Neural progenitor cell (in vitro differentiated cells): ENCODE results near the gene SUPT3H. TPM values are rescaled to one million over a fixed set of nuclear protein-coding genes. Genes with fewer than 3 reads are reported as not detected.

Source experiments
- DNase-seq: peaks from one replicate; pipeline ENCODE4 v3.0.0-alpha.2; 2016; ENCODE audit warnings: low spot score
- H2AFZ ChIP-seq: fragments of 200-600 bp; sonication (generic); replicated peaks from 2 replicates; pipeline ENCODE4 v1.6.1; 2016; ENCODE audit warnings: antibody characterized with exemption
- H3F3A ChIP-seq: fragments of 200-600 bp; sonication (generic); 2 replicates; pipeline ENCODE4 v1.6.1; 2016; ENCODE audit warnings: antibody characterized with exemption, low read depth
- H3K27ac ChIP-seq: fragments of 200-600 bp; sonication (generic); 2 replicates; pipeline ENCODE4 v1.5.1; 2016; ENCODE audit warnings: mild to moderate bottlenecking
- H3K27me3 ChIP-seq: fragments of 200-600 bp; sonication (generic); 2 replicates; pipeline ENCODE4 v1.6.1; 2016; ENCODE audit warnings: mild to moderate bottlenecking, moderate library complexity
- H3K36me3 ChIP-seq: fragments of 200-600 bp; sonication (generic); 2 replicates; pipeline ENCODE4 v1.5.1; 2016
- H3K4me1 ChIP-seq: fragments of 200-600 bp; sonication (generic); 2 replicates; pipeline ENCODE4 v1.6.1; 2016; ENCODE audit warnings: mixed run types
- H3K4me2 ChIP-seq: fragments of 200-600 bp; sonication (generic); 2 replicates; pipeline ENCODE4 v1.6.1; 2016
- H3K4me3 ChIP-seq: fragments of 200-600 bp; sonication (generic); 2 replicates; pipeline ENCODE4 v1.5.1; 2016
- H3K79me2 ChIP-seq: fragments of 200-600 bp; sonication (generic); 2 replicates; pipeline ENCODE4 v1.6.1; 2016; ENCODE audit warnings: low read depth
- H3K9ac ChIP-seq: fragments of 200-600 bp; sonication (generic); 2 replicates; pipeline ENCODE4 v1.6.1; 2016
- H3K9me3 ChIP-seq: fragments of 200-600 bp; sonication (generic); 2 replicates; pipeline ENCODE4 v1.5.1; 2016; ENCODE audit warnings: low read depth
- H4K20me1 ChIP-seq: fragments of 200-600 bp; sonication (generic); 2 replicates; pipeline ENCODE4 v1.6.1; 2016; ENCODE audit warnings: low read depth
- H3K27ac Mint-ChIP-seq: 3 replicates; pipeline ENCODE4 v1.8.0; 2021; ENCODE audit warnings: mixed read lengths
- H3K27me3 Mint-ChIP-seq: 2 replicates; pipeline ENCODE4 v1.8.0; 2022; ENCODE audit warnings: low read depth, mild to moderate bottlenecking, inconsistent platforms, moderate library complexity, mixed read lengths; ENCODE audit not compliant: insufficient read depth
- H3K36me3 Mint-ChIP-seq: 3 replicates; pipeline ENCODE4 v1.8.0; 2021; ENCODE audit warnings: mixed read lengths
- H3K4me1 Mint-ChIP-seq: 3 replicates; pipeline ENCODE4 v1.8.0; 2021; ENCODE audit warnings: mixed read lengths
- H3K4me3 Mint-ChIP-seq: 3 replicates; pipeline ENCODE4 v1.8.0; 2021; ENCODE audit warnings: mild to moderate bottlenecking, moderate library complexity, mixed read lengths
- H3K9me3 Mint-ChIP-seq: 3 replicates; pipeline ENCODE4 v1.8.0; 2020; ENCODE audit warnings: mixed read lengths
- CTCF ChIP-seq: fragments of 200-600 bp; sonication (generic); IDR thresholded peaks from 2 replicates; pipeline ENCODE4 v1.5.1; 2017; ENCODE audit warnings: antibody characterized with exemption, mild to moderate bottlenecking
- EZH2 ChIP-seq: fragments of 200-600 bp; sonication (generic); IDR thresholded peaks from 2 replicates; pipeline ENCODE4 v1.6.1; 2017; ENCODE audit warnings: antibody characterized with exemption, mild to moderate bottlenecking, moderate library complexity
- EZH2phosphoT487 ChIP-seq: fragments of 200-600 bp; sonication (generic); IDR thresholded peaks from 2 replicates; pipeline ENCODE4 v1.6.1; 2017; ENCODE audit warnings: antibody characterized with exemption
- total RNA-seq: library from RNA; depleted of rRNA; stranded (reverse); fragments of >200 nt; gene quantifications from 2 replicates; pipeline ENCODE4 v1.2.3, GENCODE V29; 2015; ENCODE audit warnings: low replicate concordance

SUPT3H gene
- total RNA-seq, 1 donor from 2014 or later: 16.3 TPM

- H3K27ac Mint-ChIP-seq: no peak overlapping the region
- no peak overlapping the region for H3K4me3 ChIP-seq
Observed at GRCh38 chr6:44942201-44942600, 435.5 kb downstream of the SUPT3H start.

GRCh38 chr6:44940367-44940766 is 437.4 kb downstream of the SUPT3H start:
- no peaks in the 10 kb centered on the region for H4K20me1 ChIP-seq
- no peaks in the 10 kb centered on the region for H3K27me3 ChIP-seq
- no peak overlapping the region for H3K4me2 ChIP-seq
- no peak overlapping the region for H3K27ac Mint-ChIP-seq
- no peak overlapping the region for H3K4me3 Mint-ChIP-seq
- no peak overlapping the region for H3K4me3 ChIP-seq
- no peak overlapping the region for H3K27ac ChIP-seq
- no peak overlapping the region for H3K9ac ChIP-seq
- no peaks in the 10 kb centered on the region for H3K27me3 Mint-ChIP-seq
- H3K4me1 Mint-ChIP-seq: no peaks in the 10 kb centered on the region
- no peaks in the 10 kb centered on the region for H3F3A ChIP-seq
- H2AFZ ChIP-seq: no peak overlapping the region
- H3K36me3 ChIP-seq: no peaks in the 10 kb centered on the region
- DNase-seq: no peak
- no peaks in the 10 kb centered on the region for H3K79me2 ChIP-seq
- no peak for TF ChIP-seq CTCF
- TF ChIP-seq EZH2: no peak
- TF ChIP-seq EZH2phosphoT487: no peak
- H3K36me3 Mint-ChIP-seq: peaks cover 7% of the 10 kb centered on the region
- peaks cover 4% of the 10 kb centered on the region for H3K9me3 ChIP-seq
- peaks cover 2% of the 10 kb centered on the region for H3K9me3 Mint-ChIP-seq
- H3K4me1 ChIP-seq: no peaks in the 10 kb centered on the region

More at GRCh38 chr6:44942201-44942600, 435.5 kb downstream of the SUPT3H start:
- Histone ChIP-seq H2AFZ (no peak overlapping the region), H3K9me3 (peaks cover 4% of the 10 kb centered on the region), H3K4me1 (no peaks in the 10 kb centered on the region), H3F3A (no peaks in the 10 kb centered on the region), H3K4me2 (no peak overlapping the region), H4K20me1 (no peaks in the 10 kb centered on the region), H3K36me3 (no peaks in the 10 kb centered on the region), H3K27me3 (no peaks in the 10 kb centered on the region), H3K9ac (no peak overlapping the region), H3K27ac (no peak overlapping the region), H3K79me2 (no peaks in the 10 kb centered on the region)
- Mint-ChIP-seq H3K4me3 (no peak overlapping the region), H3K9me3 (peaks cover 6% of the 10 kb centered on the region), H3K27me3 (no peaks in the 10 kb centered on the region), H3K36me3 (peaks cover 16% of the 10 kb centered on the region), H3K4me1 (no peaks in the 10 kb centered on the region)
- TF ChIP-seq CTCF (no peak), EZH2phosphoT487 (no peak), EZH2 (no peak)
- no peak for DNase-seq

- H3F3A ChIP-seq: no peaks in the 10 kb centered on the region
- no peaks in the 10 kb centered on the region for H3K36me3 ChIP-seq
- H3K9ac ChIP-seq: no peak overlapping the region
- no peak overlapping the region for H3K4me3 Mint-ChIP-seq
- H3K79me2 ChIP-seq: no peaks in the 10 kb centered on the region
- no peaks in the 10 kb centered on the region for H3K4me1 ChIP-seq
- H3K9me3 ChIP-seq: peaks cover 2% of the 10 kb centered on the region
- peaks cover 2% of the 10 kb centered on the region for H3K9me3 Mint-ChIP-seq
- H2AFZ ChIP-seq: no peak overlapping the region
- H3K36me3 Mint-ChIP-seq: no peaks in the 10 kb centered on the region
- no peak overlapping the region for H3K27ac Mint-ChIP-seq
- peak overlapping the region; percentile 17 for H3K27ac ChIP-seq
- H4K20me1 ChIP-seq: no peaks in the 10 kb centered on the region
- no peak overlapping the region for H3K4me2 ChIP-seq
- no peaks in the 10 kb centered on the region for H3K4me1 Mint-ChIP-seq
- DNase-seq: no peak
- H3K27me3 ChIP-seq: no peaks in the 10 kb centered on the region
- TF ChIP-seq EZH2 (no peak), CTCF (no peak), EZH2phosphoT487 (no peak)
- no peaks in the 10 kb centered on the region for H3K27me3 Mint-ChIP-seq
- no peak overlapping the region for H3K4me3 ChIP-seq
Observed at GRCh38 chr6:44935693-44936300, 441.9 kb downstream of the SUPT3H start.
